Body of pancreas (tissue), 4 donors: Measurements from ENCODE around the gene TRIB2.

Experiments used
- POLR2A ChIP-seq, 3 donors: fragments of 450-650 bp; IDR thresholded peaks; one replicate each; pipeline ENCODE4 v1.6.1; 2016; ENCODE audit warnings: antibody characterized with exemption in 3 of 3, mild to moderate bottlenecking in 2 of 3
- TF ChIP-seq, protein P1 (sequence below), 7 experiments: fragments of 450-650 bp in 4 of 7; fragments of 200-600 bp in 3 of 7; sonication (generic) in 3 of 7; IDR thresholded peaks; one replicate each; pipeline ENCODE4 v1.5.1; 2016 to 2019; ENCODE audit warnings: antibody characterized with exemption in 7 of 7

DNA sequence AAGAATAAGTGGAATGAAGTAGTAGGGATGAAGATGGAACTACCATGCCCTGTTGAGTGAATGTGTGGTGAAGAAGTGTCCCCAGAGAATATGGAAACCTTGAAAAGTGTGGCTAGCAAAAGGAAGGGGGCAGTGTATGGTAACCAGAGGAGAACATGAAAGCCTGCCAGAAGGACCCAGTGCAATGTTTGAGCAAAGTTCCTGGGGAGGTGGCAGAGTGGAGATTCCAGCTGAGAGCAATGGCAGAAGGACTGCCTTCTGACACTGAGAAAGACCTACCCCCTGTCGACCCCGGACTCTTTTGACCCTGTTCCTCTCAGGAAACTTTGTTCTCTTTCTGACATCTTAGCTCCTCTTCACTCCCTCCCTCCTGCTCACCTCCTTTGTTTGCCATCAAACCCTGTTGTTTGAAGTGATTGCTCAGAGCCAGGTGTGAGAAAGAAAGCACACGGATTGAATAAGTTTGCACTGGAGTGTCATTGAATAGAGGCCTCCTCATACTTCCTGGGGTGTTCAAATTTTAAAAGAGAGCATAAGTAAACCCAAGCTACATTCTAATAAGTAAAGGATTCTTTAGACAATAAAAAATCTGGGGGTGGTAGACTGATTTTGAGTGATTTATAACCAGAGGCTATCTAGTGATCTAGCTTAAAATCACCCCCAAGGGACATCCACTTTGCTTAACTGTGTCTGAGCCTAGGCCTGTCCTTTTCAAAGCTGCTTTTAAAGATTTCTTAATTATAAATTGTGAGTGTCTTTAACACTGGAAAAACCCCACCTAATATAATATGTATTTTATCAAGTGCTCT is 57.1 kb downstream of the TRIB2 start:
- TF ChIP-seq, protein P1, sequence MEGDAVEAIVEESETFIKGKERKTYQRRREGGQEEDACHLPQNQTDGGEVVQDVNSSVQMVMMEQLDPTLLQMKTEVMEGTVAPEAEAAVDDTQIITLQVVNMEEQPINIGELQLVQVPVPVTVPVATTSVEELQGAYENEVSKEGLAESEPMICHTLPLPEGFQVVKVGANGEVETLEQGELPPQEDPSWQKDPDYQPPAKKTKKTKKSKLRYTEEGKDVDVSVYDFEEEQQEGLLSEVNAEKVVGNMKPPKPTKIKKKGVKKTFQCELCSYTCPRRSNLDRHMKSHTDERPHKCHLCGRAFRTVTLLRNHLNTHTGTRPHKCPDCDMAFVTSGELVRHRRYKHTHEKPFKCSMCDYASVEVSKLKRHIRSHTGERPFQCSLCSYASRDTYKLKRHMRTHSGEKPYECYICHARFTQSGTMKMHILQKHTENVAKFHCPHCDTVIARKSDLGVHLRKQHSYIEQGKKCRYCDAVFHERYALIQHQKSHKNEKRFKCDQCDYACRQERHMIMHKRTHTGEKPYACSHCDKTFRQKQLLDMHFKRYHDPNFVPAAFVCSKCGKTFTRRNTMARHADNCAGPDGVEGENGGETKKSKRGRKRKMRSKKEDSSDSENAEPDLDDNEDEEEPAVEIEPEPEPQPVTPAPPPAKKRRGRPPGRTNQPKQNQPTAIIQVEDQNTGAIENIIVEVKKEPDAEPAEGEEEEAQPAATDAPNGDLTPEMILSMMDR (IDR thresholded peaks at IDR 0.05): no peak
- no peak for TF ChIP-seq POLR2A (IDR thresholded peaks at IDR 0.05)
